ENCODE measurements around the gene WNT2.

The WNT2 gene

DNA sequence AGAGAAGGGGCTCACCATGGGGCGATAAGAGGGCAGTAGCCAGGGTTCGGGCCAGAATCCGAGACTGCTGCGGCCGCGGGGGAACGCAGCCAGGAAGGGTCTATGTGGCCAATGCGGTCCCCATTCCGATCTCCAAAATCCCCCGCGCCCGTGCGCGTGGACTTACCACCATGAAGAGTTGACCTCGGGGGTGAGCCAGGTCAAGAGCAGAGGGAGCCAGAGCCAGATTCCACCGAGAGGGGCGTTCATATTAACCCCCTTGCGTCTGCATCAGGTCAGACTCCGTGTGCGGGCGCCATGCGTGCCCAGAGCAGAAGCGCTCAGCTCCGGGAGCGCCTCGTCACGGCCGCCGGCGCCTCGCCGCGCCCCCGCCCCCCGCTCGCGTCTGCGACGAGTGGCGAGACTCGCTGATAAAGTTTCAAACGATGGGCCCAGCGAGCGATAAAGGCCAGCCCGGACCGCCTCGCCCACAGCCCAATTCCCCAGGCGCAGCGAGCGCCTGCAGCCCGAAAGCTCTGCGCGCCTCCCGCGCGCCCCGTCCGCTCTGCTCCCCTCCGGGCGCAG, at the start of gene WNT2:
Gene WNT2, minus strand, starts transcription at position 318 of the 564 bp plus-strand sequence. Its CDS starts 69 bp downstream, at position 249.
- DNase-seq = peak in 1 of 2 experiments; percentile 5

DNA sequence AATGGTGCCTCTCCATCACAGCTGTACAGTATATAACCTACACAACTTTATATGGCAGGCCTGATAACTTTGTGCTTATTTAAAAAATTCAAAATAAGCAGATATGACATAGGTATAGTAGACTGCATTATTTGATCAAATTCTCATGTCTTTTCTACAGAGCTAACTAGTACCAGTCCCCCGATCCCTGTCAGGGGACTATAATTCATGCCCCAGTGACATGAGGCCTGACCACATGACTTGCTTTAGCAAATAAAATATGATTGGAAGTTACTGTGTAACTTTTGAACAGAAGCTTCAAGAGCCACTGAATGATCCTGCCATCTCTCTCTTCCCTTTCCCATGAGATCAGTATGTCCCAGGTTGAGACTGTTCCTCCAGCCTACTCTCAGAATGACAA, 49.2 kb upstream of the WNT2 start:
- no peak for DNase-seq

DNA sequence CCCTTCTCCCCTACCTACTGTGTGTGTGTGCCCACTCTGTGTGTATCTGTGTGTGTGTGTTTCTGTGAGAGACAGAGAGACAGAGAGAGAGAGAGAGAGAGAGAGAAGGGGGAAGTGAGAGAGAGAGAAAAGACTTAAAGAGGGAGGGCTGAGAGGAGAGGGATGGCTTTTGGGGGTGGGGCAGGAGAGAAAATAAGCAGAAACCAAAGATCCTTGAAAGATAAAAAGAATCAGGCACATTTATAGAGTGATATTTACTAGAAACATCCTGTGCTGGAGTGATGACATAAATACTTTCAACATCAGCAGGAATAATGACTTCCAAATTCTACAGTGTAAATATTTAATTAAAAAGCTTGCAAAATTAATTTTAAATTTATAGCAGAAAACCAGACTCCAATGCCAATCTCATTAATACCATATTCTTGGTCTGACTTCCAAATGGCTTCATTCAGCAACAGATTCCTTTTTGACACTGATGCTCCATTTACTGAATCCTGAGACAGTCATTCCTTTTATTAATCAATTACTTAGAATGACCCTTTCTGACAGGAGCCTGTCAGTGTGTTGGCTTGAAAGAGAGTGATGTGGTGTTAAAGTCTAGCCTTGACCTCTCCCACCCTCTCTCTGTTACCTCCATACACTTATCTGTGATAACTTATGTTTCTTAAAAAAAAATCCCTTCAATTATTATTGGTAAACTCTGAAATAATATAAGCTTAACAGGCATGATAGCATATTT, 41.7 kb upstream of the WNT2 start:
- DNase-seq = no peak

DNA sequence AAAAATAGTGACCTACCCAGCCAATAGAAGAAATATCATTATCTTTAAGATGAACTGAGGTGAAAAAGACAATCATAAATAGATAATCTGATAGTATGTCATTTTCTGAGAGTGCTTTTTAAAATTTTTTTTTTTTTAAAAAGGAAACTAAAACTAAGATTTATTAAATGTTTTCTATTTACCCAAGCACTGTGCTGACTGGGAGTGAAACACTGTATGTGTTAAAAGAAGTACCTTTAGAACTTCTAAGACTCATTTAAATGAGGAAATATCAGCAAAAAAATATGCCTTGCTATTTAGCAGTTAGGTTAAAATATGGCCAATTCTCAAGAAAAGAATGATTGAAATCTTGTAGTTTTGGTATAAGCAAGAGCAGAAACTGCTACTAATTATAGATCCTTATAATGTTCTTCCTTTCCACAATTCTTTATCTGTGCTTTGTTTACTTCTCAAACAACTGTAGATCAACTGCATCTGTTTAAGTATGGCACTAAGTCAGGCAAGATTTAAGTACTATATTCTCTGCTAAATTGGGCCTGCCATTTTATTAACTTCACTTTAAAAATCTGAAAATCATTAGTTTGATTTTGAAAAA, 39.5 kb upstream of the WNT2 start:
- DNase-seq = no peak

DNA sequence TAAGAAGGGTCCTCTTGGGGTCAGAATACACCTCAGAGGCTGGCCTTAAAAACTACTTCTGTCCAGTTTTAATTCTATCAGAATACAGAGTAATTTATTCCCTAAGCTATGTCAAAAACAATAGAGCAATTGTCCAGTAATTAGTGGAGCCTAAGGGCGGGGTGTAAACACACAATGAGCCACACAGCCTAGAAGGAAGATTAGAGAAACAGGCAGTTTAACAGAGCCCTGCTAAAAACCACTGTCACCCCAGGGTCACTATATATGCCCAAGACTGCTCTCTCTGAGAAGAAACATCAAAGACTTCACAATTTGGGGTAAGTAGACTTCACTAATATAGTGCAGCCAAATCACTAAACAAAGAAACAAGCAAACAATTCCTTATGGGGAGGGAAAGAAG, 27.2 kb upstream of the WNT2 start:
- DNase-seq = no peak

DNA sequence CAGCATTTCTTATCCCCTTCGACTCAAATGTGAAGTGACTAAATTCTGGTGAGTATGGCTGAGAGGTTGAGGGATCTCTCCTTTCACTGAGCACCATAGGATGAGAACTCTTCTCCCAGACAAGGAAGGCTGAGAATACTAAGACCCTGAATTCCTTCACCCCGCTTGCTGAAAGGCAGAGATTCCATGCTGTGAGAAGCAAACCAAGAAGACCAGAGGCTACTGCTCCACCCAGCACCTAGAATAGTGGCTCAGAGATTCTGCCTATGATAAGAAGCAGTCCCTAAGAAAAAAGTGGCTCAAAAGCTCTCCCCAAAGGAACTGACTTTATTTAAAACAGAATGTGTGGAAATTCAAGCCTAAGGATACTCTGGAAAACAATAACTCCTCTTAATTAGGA, 26.7 kb upstream of the WNT2 start:
- no peak for DNase-seq

DNA sequence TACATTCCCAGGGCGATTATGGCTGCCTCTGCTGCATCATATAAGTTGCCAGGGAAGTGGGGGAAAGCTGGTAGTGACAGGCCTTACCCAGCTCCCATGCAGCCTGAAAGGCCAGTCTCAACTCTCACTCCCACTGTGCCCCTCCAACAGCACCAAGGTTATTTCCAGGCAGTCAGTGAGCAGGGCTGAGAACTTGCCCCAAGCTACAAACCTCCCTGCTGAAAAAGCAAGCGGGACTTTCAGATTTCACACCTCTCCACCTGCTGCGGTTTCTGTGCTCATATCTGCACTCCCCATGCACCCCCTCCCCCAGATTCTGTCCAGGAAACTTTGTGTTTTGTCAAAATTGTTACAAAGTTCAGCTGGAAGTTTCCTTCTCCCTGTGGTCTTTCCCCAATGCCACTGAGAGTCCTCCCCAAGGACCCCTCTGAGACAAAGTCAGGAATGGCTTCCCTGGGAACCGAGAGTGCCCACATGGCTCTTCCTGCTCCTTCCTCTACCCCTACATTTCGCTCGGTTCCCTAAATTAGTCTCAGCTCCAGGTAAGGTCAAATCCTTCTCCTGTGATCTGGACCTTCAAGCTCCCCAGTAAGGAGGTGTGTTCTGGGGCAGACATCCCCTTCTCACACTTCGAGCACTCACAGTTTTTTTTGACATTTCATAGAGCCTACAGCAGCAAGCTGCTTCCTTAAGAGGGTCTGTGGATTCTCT, 25.3 kb upstream of the WNT2 start:
- no peak for DNase-seq

DNA sequence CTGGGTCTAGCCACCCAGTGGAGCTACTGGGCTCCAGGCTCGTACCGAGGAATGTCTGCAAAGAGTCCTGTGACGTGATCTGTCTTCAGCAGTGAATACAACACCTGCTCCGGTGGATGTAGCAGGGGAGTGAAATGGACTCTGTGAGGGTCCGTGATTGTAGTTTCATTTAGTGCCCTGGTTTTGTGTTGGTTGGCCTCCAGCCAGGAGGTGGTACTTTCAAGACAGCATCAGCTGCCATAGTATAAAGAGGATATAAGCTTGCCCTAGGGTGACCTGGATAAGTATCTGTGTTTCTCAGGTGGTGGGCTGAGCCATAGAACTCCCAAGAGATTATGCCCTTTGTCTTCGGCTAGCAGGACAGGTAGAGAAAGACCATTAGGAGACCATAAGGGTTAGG, 24.6 kb upstream of the WNT2 start:
- no peak for DNase-seq

DNA sequence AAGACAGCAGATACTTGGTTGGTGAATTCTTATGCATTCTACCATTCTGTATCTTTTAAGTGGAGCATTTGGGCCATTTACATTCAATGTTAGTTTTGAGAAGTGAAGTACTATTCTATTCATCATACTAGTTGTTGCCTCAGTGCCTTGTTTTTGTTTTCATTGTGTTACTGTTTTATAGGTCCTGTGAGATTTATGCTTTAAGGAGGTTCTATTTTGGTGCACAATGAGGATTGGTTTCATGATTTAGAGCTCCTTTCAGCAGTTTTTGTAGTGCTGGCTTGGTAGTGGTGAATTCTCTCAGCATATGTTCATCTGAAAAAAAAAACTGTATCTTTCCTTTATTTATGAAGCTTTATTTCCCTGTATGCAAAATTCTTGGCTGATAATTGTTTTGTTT, 23.3 kb upstream of the WNT2 start:
- no peak for DNase-seq

DNA sequence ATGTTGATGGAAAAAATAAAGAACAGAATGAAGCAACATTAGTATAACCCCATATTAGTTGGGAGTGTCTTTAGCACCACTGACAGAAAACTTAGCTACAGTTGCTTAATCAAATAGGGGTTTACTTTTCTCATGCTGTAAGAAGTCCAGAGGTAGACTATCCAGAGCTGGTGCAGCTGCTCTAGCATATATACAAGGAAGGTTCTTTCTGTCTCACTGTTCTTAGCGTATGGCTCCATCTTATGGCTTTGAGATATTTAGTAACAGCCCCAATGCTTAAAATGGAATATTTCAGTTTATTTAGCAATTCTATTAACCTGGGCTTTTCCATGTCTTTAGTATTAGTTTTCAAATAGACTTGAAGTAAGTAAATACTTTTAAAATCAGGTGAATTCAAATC, 15.2 kb upstream of the WNT2 start:
- no peak for DNase-seq

DNA sequence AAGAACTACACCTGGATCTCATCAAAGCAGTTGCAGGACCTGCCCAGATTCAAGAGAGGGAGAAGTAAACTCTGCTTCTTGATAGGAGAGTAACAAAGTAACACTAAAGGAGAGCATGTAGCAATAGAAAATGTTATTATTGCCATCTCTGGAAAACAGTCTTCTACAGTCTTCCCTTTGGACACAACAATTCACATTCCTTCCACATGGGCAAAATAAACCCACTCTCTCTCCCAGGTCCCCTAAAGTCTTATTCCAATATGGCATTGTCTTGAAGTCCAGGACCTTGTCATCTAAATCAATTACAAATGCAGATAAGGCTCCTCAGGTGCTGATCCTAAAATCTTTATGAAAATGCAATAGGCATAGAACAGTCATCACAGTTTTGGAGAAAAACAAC, 10.3 kb upstream of the WNT2 start:
- no peak for DNase-seq

DNA sequence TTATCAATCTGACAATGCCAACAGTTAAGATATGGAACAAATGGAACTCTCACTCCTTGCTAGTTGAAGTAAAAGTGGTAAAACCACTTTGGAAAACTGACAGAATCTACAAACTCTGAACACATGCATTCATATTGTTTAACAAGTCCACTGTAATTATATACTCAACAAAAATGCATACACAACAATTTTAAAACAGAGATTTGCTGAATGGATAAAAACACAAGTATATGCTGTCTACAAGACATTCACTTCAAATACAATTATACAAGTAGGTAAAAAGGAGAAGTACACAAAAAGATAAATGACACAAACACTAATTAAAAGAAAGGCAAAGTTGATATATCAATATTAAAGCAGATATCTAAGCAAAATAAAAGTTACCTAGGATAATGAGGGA, 9.2 kb upstream of the WNT2 start:
- no peak for DNase-seq

DNA sequence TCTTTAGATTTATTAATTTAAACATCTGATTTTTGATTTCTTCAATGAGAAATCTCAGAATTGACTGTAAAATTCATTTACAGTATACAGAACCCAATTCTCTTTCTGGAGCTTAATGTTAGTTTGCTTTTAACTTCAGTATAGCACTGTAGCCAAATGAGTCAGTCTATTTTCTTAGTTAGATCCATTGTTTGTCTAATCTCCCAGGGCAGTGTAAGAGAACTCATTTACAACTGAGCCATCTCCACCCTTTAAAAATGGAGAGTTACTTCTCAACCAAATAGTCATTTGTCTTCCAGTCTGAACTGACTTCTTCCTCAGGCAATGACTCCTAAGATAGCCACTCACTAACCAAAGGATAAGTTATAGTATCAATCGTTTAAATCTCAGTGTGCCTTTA, 3.0 kb upstream of the WNT2 start:
- no peak for DNase-seq

DNA sequence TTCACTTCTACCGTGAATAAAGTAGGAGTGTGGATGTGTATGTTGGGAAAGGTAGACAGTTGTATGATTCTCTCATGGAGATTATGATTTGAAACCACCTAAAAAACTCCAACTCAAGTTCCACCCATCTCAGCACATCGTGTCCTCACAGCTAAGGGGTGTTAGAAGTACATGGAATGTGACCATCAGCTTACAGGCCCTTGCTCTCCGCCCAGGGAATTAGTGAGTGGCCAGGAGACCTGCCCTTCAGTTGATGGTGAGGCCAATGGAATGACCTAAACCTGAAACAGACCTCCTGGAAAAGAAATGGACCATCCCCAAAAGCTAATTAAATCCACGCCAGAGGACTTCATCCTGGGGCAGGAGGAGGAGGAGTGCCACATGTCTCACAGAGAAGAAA, 2.1 kb upstream of the WNT2 start:
- no peak for DNase-seq

DNA sequence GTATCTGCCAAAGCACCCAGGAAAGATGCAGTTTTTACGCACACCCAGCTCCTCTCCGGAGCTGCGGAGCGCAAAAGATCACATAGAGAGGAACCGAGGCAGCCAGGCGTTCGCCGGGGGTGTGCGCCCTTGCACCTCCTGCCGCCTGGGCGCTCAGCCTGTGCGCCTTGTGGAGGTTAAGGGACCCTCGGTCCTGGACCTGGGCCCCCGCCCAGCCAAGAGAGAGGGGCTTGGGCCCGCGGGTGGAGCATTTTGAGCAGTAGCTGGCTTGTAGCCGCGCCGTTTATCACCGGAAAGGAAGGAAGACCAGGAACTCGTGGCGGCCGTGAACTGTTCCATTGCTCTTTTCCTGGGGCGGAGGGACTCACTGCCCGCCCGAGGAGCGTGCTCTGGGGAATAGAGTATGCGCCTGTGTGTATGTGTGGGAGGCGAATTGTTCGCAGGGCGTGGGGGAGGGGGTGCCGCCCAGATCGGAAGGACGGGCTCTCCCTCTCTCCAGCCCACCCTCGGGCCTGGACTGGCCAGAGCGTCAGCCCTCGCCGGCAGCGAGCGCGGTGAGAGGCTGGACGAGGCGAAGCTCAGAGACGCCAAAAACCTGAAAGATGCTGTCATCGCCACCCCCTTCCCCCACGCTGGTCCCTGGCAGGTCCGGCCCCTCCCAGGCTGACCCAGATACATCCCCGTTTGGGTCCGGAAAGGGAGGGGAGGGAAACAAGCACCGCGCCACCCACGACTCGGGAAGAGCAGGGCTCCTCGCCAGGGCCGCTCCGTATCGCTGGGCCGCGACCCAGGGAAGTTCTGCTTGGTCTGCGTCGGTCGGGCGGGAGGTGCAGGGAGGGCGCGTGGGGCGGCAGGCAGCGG, 1.2 kb upstream of the WNT2 start:
- DNase-seq = no peak

DNA sequence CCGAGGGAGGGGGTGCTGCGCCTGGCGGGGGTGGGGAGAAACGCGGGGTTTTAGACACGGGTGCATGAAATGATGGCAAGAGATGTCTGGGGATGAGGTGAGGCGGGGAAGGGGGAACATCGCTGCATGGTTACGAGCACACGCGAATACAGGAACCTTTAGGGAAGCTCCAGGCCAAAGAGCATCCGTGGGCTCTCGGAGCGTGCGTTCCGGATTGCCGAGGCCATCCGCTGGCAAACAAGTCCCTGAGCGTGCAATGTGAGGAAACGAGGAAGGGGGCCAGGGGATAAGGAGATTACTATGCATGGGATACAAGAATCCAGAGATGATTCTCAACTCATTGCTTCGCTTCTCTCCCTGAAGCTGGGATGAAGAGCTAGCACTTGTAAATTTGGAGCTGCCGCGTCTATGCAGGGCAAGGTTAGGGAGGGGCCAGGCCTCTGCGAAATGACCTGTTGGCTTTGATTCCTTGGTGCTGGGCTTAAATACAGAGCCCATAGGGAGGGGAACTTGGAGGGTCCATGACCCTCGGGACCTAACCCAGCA, 520 bp upstream of the WNT2 start:
- DNase-seq = no peak

DNA sequence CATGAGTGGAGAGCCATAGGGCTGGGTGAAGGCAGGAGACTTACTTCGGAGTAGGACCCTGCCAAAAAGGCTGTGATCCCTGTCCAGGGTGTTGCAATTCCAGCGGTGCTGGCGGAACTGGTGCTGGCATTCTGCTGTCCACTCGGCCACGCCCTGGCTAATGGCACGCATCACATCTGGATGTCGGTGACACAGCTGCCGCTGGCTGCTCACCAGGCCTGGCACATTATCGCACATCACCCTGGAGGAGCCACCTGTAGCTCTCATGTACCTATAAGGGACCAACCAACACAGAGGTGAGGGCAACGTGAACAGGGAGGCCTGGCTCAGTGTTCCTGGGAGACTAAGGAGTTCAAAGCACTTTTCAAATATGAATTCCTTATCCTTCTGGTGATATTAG, 2.3 kb downstream of the WNT2 start:
- no peak for DNase-seq

DNA sequence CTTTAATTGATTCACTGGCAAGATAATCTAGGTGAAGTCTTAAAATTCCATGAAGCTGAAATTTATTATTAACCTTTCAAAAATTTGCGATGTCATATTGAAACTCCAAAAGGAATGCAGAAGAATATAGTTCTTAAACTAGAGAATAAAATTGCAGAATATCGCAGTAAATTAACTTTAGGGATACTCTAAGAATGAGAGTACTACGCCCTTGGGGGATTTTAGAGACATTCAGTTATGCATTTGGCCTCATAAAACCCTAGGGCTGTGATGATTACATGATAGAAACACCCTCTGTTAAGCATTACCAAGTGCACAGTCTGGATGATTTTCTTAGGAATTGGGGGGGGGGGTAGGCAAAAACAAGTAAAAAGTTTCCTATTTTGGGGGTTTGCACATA, 3.7 kb downstream of the WNT2 start:
- DNase-seq = no peak

DNA sequence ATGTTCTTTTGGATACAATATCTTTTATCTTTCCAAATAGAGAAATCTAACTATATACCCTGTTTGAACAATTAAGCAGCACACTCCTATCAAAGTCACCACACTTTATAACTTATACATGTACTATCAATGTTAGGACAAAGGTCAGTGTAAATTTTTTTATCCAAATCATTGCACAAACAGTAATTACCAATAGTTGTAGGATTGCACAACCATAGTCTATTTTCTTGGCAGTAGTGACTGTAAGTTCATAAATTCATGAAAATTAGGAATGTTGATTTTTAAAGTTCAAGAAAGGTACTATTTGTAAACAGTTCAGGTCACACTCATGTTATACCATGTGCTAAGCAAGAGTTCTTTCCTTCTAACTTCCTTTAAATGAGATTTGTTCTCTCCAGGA, 9.3 kb downstream of the WNT2 start:
- no peak for DNase-seq

DNA sequence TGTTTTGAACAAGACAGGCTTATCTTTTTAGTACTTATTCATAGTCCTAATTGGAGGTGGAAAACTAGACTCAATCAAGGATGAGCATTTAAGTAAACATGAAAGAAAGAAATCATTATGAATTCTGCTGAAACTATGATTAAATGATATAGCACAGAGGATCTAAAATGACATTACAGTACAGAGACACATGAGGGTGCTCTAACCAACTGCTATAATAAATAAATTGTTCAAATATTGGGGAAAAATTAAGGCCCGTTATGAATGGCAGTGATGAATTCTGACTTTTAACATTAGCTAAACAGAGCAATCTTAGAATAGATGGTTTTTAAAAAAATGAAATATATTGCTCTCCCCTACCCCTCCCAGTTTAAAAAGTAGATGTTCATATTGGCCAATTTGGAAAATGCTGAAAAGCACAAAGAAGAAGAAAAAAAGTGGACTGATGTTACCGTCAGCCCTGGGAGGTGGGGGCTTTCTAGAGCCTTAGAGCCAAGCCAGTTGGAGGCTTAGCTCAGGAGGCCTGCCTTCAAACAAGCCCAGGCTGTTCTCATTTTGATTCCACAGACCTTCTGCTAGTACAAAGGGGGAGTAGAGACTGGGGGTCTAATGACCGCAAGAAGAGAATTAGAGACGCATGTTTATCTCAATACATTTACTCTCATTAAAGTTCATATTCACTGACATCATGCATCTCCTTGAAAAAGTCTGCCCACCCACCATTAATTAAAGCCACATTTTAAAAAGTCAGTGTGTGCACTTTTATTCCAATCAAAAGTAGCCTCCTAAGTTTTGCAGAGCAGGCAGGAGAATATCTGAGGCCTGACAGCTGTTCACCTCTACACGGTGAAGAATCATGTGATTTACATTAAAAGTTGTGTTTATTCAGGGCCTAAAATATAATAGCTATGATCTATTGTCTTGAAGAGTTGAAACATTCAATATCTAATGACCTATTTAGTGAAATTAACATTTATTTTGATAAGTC, 10.0 kb downstream of the WNT2 start:
- DNase-seq = no peak

DNA sequence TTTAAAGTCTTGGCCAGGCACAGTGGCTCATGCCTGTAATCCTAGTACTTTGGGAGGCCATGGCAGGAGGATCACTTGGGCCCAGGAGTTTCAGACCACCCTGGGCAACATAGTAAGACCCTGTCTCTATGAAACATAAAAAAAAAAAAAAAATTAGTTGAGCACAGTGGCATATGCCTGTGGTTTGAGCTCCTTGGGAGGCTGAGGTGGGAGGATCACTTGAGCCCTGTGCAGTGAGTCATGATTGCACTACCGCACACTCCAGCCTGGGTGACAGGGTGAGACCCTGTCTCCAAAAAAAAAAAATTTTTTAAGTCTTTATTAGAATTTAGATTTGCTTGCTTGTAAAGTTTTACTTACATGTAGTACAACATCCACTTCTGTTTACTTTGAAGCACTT, 14.0 kb downstream of the WNT2 start:
- no peak for DNase-seq

Data from NCI-H1930 (cell line).